GM19035 (cell line): ENCODE measurements around the gene PTPRN.
"Not testable (repeated sequence)": the region's sequence is repeated elsewhere in the genome, so short reads cannot be mapped to it uniquely, and the experiment has no call there.

Source experiments
- ATAC-seq: cut with Tn5 transposase; IDR thresholded peaks from one replicate; pipeline ENCODE4 v1.9.1; 2021; ENCODE audit not compliant: unreplicated experiment

Gene PTPRN

GRCh38 chr2:219309278-219309677 lies at the start of gene PTPRN:
Gene PTPRN, minus strand, starts transcription at chr2:219309401. Its CDS starts 69 bp downstream, at chr2:219309332.
- ATAC-seq = no peak

- no peak for ATAC-seq
Measured at GRCh38 chr2:219358170-219359075, 49.2 kb upstream of the PTPRN start.

DNA sequence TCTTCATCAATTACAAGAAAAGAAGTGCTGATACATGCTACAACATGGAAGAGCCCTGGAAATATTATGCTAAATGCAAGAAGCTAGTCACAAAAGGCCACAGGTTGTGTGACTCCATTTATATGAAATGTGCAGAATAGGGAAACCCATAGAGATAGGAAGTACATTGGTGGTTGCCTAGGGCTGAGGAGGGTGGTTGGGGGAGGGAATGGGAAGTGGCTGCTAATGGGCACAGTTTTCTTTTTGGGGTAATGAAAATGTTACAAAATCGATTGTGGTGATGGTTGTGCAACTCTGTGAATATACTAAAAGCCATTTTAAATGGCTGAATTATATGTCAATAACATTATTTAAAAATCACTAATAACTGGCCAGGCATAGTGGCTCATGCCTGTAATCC lies 47.6 kb upstream of the PTPRN start:
- ATAC-seq = no peak

- no peak for ATAC-seq
Measured at GRCh38 chr2:219354582-219354981, 45.4 kb upstream of the PTPRN start.

DNA sequence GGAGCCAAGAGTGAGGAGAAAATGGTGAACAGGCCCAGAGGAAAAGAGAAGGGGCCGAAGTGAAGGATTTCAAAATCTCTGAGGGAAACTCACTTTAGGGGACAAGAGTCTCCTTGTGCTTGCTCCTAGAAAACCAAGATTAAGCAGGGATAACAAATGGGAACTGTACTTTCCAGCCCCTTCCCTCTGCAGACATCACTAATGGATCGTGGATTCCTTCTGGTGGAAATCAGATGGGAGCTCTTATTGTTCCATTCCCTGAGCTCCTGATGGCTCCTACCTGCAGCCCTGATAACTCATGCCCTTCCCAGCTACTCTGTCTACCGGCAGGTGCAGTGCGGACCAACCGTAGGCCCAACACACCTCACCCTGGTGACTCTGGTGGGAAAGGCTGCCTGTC lies 43.9 kb upstream of the PTPRN start:
- no peak for ATAC-seq

DNA sequence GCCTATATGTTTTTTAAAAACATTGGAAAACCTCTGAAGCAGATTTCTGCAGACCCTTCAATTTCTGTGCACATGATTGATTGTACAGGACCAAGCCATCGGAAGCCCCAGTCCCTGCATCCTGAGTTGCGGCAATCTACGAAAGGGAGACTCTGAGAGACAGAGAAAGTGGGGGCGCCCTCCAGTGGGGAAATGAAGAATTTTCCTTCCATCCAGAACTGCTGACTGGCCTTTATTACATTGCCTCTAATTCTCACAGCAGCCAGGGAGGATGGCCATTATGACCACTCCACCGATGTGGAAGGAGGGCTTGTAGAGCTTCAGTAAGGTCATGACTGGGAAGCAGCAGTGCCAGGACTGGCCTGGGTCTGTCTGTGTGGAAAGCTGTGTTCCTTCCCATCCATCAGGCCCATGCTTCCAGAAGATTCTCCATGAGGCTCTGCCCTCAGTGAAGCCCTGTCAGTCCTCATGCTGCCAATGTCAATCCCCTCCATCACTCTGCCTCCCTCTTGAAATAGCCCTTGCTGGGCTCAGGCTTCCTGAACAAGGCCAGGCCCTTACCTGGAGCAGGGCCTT lies 43.3 kb upstream of the PTPRN start:
- no peak for ATAC-seq

GRCh38 chr2:219350710-219351221 lies 41.6 kb upstream of the PTPRN start:
- no peak for ATAC-seq

GRCh38 chr2:219350215-219350614 lies 41.0 kb upstream of the PTPRN start:
- no peak for ATAC-seq

DNA sequence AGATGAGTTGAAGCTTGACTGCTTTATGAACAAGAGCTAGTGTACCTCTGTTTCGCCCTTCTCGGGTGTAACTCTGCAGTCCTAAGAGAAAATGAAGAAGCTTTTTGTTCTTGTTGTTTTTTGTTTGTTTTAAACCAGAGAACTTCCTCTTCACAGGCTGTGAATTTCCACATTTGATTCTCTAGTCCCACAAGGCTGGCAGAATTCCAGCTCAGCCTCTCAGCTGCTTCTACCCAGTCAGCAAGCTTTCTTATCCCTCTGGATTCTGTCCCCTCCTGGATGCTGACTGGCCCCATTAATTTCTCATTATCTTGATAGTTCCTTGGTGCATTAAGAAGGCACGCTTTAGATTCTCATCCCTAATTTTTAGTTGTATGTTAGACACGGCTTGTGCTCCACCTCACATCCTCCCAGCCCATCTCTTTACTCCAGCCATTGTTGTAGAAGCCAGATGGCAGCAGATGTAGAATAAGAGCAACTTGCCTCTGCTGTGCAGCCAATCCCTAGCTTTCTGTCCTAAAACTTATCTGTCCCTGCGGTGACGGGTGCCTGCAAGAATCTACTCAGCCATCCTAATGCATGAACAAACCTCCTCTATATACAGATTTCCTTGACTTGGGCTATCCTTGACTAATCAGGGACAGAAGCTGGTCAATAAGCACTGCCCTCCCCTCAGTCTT lies 35.7 kb upstream of the PTPRN start:
- ATAC-seq = no peak

DNA sequence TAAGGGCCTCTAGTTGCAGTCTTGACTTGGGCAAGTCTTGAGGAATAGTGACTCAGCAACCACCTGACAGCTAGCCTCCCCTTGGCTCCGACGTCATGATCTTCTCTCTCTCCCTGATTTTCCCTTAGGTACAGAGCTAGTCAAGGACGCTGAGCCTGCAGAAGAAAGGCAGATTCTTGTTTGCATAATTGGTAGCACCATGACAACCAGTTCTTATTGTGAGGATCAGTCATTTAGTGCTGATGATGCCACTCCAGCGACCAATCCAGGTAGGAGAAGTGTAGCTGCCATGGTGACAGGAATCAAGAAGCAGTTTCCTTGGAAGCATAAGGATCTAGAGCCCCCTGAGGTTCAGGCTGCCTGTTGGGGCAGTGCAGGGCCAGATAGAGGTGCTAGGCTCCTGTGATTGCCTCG lies 26.2 kb upstream of the PTPRN start:
- no peak for ATAC-seq

GRCh38 chr2:219334076-219334475 lies 24.9 kb upstream of the PTPRN start:
- no peak for ATAC-seq

DNA sequence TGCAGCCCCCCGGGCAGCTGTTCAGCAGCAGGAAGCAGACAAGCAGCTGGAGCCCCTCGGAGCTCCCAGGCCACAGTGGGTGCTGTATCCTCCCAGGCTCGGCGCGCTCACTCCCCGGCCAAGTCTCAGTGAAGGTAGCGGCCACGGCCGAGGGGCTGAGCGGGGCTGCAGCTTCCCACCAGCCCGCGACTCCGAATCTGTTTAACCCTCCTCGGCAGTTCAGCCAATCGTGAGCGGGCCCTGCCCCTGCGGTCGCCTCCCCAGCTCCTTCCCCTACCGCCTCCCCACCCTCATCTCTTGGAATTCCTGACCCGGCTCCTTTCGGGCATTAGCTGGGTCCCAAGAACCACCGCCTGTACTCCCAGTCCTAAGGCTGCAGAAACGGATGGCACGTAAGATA lies 23.3 kb upstream of the PTPRN start, which contains the start of gene RESP18:
TSS of gene RESP18 (minus strand) at position 203 of the 400 bp plus-strand sequence.
- no peak for ATAC-seq

DNA sequence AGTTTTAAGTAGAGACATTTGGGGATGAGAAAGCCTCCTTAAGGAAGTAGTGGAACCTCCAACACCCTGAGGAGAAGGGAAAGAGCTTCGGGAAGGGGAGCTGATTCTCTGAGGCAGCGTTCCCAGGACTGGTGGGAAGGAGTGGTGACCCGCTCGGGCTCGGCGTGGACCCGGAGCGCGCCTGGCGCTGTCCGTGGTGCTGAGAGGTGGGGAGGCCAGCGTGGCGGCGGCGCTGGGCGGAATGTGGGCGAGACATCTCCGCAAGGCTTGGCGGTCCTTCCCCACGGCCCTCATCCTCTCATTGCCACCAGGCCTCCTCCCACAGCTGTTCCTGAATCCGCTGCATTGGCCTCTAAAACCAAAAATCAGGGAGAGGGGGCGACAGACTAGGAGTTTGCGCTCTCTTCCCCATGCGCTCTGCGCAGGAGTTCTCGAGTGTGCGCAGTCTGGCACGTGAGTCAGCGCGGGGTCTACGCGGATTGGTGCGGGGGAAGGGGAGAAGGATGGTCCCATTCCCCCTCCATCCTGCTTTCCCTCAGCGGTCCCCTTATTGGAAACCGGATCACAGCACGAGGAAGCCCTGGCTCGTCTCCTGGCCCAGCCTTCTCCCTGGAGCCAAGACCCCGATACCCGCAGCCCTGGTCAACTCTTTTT lies 22.5 kb upstream of the PTPRN start:
- no peak for ATAC-seq

- no peak for ATAC-seq
Measured at GRCh38 chr2:219327719-219328118, 18.5 kb upstream of the PTPRN start.

DNA sequence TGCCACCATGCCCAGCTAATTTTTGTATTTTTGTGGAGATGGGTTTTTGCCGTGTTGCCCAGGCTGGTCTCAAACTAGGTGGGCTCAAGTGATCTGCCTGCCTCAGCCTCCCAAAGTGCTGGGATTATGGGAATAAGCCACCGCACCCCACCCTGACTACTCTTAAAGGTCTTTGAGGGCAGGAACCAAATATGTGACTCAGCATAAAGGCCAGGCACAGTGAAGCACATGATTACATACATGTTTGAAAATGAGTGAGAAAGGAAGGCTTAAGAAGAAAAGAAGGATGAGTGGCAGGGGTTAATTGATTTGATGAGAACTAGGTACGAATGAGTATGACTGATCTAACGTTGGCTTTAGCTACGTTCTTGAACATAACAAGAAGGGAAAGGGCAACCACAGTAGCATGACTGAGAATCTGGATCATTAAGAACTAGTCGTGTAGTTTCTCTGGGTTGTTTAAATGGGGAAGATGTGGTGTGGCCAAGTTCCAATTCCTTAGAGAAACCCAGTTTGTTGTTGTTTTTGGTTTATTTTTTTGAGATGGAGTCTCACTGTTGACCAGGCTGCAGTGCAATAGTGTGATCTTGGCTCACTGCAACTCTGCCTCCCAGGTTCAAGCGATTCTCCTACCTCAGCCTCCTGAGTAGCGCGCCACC lies 16.6 kb upstream of the PTPRN start:
- no peak for ATAC-seq

DNA sequence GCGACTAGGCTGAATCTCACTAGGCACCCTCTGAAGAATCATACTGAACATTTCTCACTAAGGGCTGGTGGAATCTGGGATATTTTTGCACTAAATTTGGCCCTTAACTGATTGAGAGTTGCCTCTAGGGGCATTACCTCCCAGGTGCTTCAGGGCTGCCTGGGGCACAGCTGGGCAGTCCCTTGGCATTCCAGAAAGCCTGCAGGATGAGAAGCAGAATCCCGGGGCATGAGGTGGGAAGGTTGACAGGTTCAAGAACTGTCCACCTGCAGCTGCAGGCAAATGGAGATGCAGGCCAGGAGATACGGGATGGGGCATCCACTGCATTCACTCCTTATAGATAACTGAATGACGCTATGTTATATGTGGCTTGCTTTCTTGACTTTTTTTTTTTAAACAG lies 15.9 kb upstream of the PTPRN start:
- ATAC-seq = no peak

DNA sequence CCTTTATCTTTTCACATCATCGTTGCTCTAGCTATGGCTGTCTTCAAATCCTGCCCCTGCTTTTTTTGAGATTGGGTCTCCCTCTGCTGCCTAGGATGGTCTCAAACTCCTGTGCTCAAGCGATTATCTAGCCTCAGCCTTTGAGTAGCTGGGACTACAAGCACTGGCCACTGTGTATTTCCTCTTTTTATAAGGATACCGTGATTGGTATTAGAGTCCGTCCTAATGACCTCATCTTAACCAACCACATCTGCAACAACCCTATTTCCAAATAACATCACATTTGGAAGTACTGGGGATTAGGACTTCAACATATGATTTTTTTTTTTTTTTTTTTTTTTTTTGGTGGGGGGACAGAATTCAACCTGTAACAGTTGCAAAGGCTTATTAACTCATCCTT lies 14.2 kb upstream of the PTPRN start:
- no peak for ATAC-seq

GRCh38 chr2:219314804-219315468 lies 5.7 kb upstream of the PTPRN start:
- no peak for ATAC-seq

DNA sequence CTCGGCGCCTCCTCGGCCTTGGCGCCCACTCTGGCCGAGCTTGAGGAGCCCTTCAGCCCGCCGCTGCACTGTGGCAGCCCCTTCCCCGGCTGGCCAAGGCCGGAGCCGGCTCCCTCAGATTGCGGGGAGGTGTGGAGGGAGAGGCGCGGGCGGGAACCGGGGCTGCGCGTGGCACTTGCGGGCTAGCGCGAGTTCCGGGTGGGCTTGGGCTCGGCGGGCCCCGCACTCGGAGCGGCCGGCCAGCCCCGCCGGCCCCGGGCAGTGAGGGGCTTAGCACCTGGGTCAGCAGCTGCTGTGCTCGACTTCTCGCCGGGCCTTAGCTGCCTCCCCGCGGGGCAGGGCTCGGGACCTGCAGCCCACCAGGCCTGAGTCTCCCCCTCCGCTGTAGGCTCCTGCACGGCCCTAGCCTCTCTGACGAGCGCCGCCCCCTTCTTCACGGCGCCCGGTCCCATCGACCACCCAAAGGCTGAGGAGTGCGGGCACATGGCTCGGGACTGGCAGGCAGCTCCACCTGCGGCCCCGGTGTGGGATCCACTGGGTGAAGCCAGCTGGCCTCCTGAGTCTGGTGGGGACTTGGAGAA lies 3.6 kb upstream of the PTPRN start:
- not testable (repeated sequence) for ATAC-seq
